Mesendoderm (in vitro differentiated cells): ENCODE measurements around the gene FIGN.
A peak's percentile ranks its signal among the peaks of the same experiment; 100 is the strongest.

Experiments used
- DNase-seq: peaks from one replicate; pipeline ENCODE4 v3.0.0; 2013
- H2AK5ac ChIP-seq: 2 replicates; pipeline ENCODE4 v1.6.1; 2013; ENCODE audit warnings: low read length, inconsistent platforms
- H2BK120ac ChIP-seq: 2 replicates; pipeline ENCODE4 v1.6.1; 2013; ENCODE audit warnings: low read depth, mild to moderate bottlenecking, low read length, moderate library complexity, mixed read lengths
- H2BK15ac ChIP-seq: replicated peaks from 2 replicates; pipeline ENCODE4 v1.6.1; 2013; ENCODE audit warnings: low read depth, mild to moderate bottlenecking, moderate library complexity
- H2BK5ac ChIP-seq: 2 replicates; pipeline ENCODE4 v1.6.1; 2013; ENCODE audit warnings: low read length, inconsistent platforms
- H3K18ac ChIP-seq: 2 replicates; pipeline ENCODE4 v1.6.1; 2013; ENCODE audit warnings: mild to moderate bottlenecking, low read length, mixed read lengths
- H3K23ac ChIP-seq: one replicate; pipeline ENCODE4 v1.6.1; 2013; ENCODE audit warnings: low read length
- H3K27ac ChIP-seq: 2 replicates; pipeline ENCODE4 v1.5.1; 2013; ENCODE audit warnings: low read depth, mild to moderate bottlenecking, inconsistent platforms, low read length, moderate library complexity
- H3K27me3 ChIP-seq: 2 replicates; pipeline ENCODE4 v1.6.1; 2013; ENCODE audit warnings: low read length, control low read depth, mild to moderate bottlenecking, inconsistent platforms; ENCODE audit not compliant: insufficient read depth, poor library complexity
- H3K36me3 ChIP-seq: 2 replicates; pipeline ENCODE4 v1.6.1; 2013; ENCODE audit warnings: low read length, inconsistent platforms; ENCODE audit not compliant: control insufficient read depth, insufficient read depth
- H3K4ac ChIP-seq: one replicate; pipeline ENCODE4 v1.6.1; 2013; ENCODE audit warnings: low read depth, mild to moderate bottlenecking, low read length, moderate library complexity
- H3K4me1 ChIP-seq: 2 replicates; pipeline ENCODE4 v1.6.1; 2013; ENCODE audit warnings: low read depth, low read length, inconsistent platforms; ENCODE audit not compliant: control insufficient read depth
- H3K4me2 ChIP-seq: 2 replicates; pipeline ENCODE4 v1.6.1; 2013; ENCODE audit warnings: low read length
- H3K4me3 ChIP-seq: 2 replicates; pipeline ENCODE4 v1.5.1; 2013; ENCODE audit warnings: mild to moderate bottlenecking, low read length
- H3K56ac ChIP-seq: one replicate; pipeline ENCODE4 v1.6.1; 2013; ENCODE audit warnings: low read length
- H3K79me1 ChIP-seq: 2 replicates; pipeline ENCODE4 v1.6.1; 2013; ENCODE audit warnings: low read length, inconsistent platforms
- H3K79me2 ChIP-seq: 2 replicates; pipeline ENCODE4 v1.6.1; 2013; ENCODE audit warnings: mild to moderate bottlenecking, low read length; ENCODE audit not compliant: control insufficient read depth, insufficient read depth
- H3K9ac ChIP-seq: 2 replicates; pipeline ENCODE4 v1.6.1; 2013; ENCODE audit warnings: low read length, inconsistent platforms
- H4K5ac ChIP-seq: one replicate; pipeline ENCODE4 v1.6.1; 2013; ENCODE audit warnings: low read length
- H4K8ac ChIP-seq: one replicate; pipeline ENCODE4 v1.6.1; 2013; ENCODE audit warnings: low read depth, mild to moderate bottlenecking, control low read depth, low read length, moderate library complexity
- WGBS: extraction: QIAGEN DNeasy Blood & Tissue Kit; methylation state at CpG from one replicate; pipeline ENCODE4 v1.1.7; 2013; ENCODE audit warnings: low lambda C conversion rate, missing lambda C conversion rate; ENCODE audit not compliant: insufficient coverage; ENCODE audit errors: extremely low coverage; 5-methylcytosine and 5-hydroxymethylcytosine counted together

The FIGN gene

GRCh38 chr2:163563336-163563735 lies 172.5 kb downstream of the FIGN start:
- DNase-seq, result no peak
- no CpG with 5 or more reads among the region's 3 CpGs for WGBS
- no peak overlapping the region for H3K56ac ChIP-seq

GRCh38 chr2:163558251-163559021 lies 177.4 kb downstream of the FIGN start:
- H3K9ac ChIP-seq, result no peak overlapping the region
- no peak overlapping the region for H3K27ac ChIP-seq
- no peaks in the 10 kb centered on the region for H3K79me1 ChIP-seq
- no peak overlapping the region for H3K18ac ChIP-seq
- H3K56ac ChIP-seq, result no peak overlapping the region
- WGBS, result no CpG with 5 or more reads among the region's 8 CpGs
- no peak overlapping the region for H2BK15ac ChIP-seq
- H3K4me1 ChIP-seq, result no peaks in the 10 kb centered on the region
- no peak overlapping the region for H4K5ac ChIP-seq
- H3K79me2 ChIP-seq, result no peaks in the 10 kb centered on the region
- H3K36me3 ChIP-seq, result no peaks in the 10 kb centered on the region
- no peak overlapping the region for H2BK5ac ChIP-seq
- no peak overlapping the region for H2AK5ac ChIP-seq
- H3K4me3 ChIP-seq, result no peak overlapping the region
- H3K4ac ChIP-seq, result no peak overlapping the region
- peak; percentile 19 for DNase-seq
- no peak overlapping the region for H3K4me2 ChIP-seq
- no peaks in the 10 kb centered on the region for H3K27me3 ChIP-seq
- no peak overlapping the region for H4K8ac ChIP-seq
- H3K23ac ChIP-seq, result no peak overlapping the region
- H2BK120ac ChIP-seq, result no peak overlapping the region

More at GRCh38 chr2:163563336-163563735, 172.5 kb downstream of the FIGN start:
- no peak overlapping the region for H3K4me3 ChIP-seq
- no peak overlapping the region for H3K4ac ChIP-seq
- no peak overlapping the region for H4K8ac ChIP-seq
- H3K4me1 ChIP-seq, result no peaks in the 10 kb centered on the region
- H3K36me3 ChIP-seq, result no peaks in the 10 kb centered on the region
- no peak overlapping the region for H2BK15ac ChIP-seq
- no peak overlapping the region for H3K9ac ChIP-seq
- H4K5ac ChIP-seq, result no peak overlapping the region
- no peaks in the 10 kb centered on the region for H3K79me1 ChIP-seq
- no peak overlapping the region for H3K4me2 ChIP-seq
- H2BK120ac ChIP-seq, result no peak overlapping the region
- no peaks in the 10 kb centered on the region for H3K79me2 ChIP-seq
- H3K27me3 ChIP-seq, result no peaks in the 10 kb centered on the region
- H3K27ac ChIP-seq, result no peak overlapping the region
- no peak overlapping the region for H2BK5ac ChIP-seq
- no peak overlapping the region for H3K18ac ChIP-seq
- no peak overlapping the region for H3K23ac ChIP-seq
- H2AK5ac ChIP-seq, result no peak overlapping the region

- no peak overlapping the region for H2BK5ac ChIP-seq
- no peak for DNase-seq
- no peak overlapping the region for H4K8ac ChIP-seq
- no peak overlapping the region for H4K5ac ChIP-seq
- H3K4me3 ChIP-seq, result no peak overlapping the region
- H3K4me2 ChIP-seq, result no peak overlapping the region
- H3K36me3 ChIP-seq, result no peaks in the 10 kb centered on the region
- H2BK15ac ChIP-seq, result no peak overlapping the region
- H3K18ac ChIP-seq, result no peak overlapping the region
- H3K56ac ChIP-seq, result no peak overlapping the region
- H3K23ac ChIP-seq, result no peak overlapping the region
- H3K79me2 ChIP-seq, result no peaks in the 10 kb centered on the region
- H3K4ac ChIP-seq, result no peak overlapping the region
- H3K4me1 ChIP-seq, result no peaks in the 10 kb centered on the region
- H3K27ac ChIP-seq, result no peak overlapping the region
- H3K27me3 ChIP-seq, result no peaks in the 10 kb centered on the region
- no peaks in the 10 kb centered on the region for H3K79me1 ChIP-seq
- WGBS, result no CpG with 5 or more reads among the region's 2 CpGs
- no peak overlapping the region for H3K9ac ChIP-seq
- H2AK5ac ChIP-seq, result no peak overlapping the region
- no peak overlapping the region for H2BK120ac ChIP-seq
Observed at GRCh38 chr2:163556511-163556910, 179.3 kb downstream of the FIGN start.

- Histone ChIP-seq H3K18ac (no peak overlapping the region), H2AK5ac (no peak overlapping the region), H3K9ac (no peak overlapping the region), H3K27me3 (no peaks in the 10 kb centered on the region), H2BK5ac (no peak overlapping the region), H3K4me2 (no peak overlapping the region), H3K4ac (no peak overlapping the region), H3K56ac (no peak overlapping the region), H3K4me3 (no peak overlapping the region), H3K79me2 (no peaks in the 10 kb centered on the region), H3K27ac (no peak overlapping the region), H3K79me1 (no peaks in the 10 kb centered on the region), H3K36me3 (no peaks in the 10 kb centered on the region), H2BK120ac (no peak overlapping the region), H3K4me1 (no peaks in the 10 kb centered on the region), H3K23ac (no peak overlapping the region), H2BK15ac (no peak overlapping the region), H4K5ac (no peak overlapping the region), H4K8ac (no peak overlapping the region)
- no CpG with 5 or more reads among the region's 3 CpGs for WGBS
- DNase-seq, result no peak
Observed at GRCh38 chr2:163554864-163555263, 180.9 kb downstream of the FIGN start.

DNA sequence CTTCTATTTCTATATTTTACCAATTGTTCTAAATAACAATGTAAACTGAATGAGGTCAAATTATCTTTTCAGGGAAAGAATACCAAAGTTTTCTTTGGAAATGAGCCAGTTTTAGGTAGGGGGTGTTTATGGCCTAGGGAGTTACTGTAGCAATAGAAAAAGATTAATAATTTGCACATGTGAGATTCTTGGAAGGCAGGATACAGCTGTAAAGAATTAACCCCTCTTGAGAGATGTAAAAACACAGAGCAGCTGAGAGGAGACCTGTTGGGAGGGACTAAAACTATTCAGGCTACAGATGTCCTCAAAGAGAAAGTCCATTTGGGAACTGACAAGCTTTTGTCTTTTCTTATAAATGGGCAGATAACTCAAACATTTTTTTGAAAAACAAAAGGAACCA lies 182.2 kb downstream of the FIGN start:
- Histone ChIP-seq H3K27me3 (no peaks in the 10 kb centered on the region), H2AK5ac (no peak overlapping the region), H2BK5ac (no peak overlapping the region), H4K5ac (no peak overlapping the region), H4K8ac (no peak overlapping the region), H3K4me2 (no peak overlapping the region), H3K36me3 (no peaks in the 10 kb centered on the region), H3K4ac (no peak overlapping the region), H3K23ac (no peak overlapping the region), H3K27ac (no peak overlapping the region), H2BK15ac (no peak overlapping the region), H3K9ac (no peak overlapping the region), H3K56ac (no peak overlapping the region), H3K79me2 (no peaks in the 10 kb centered on the region), H3K18ac (no peak overlapping the region), H2BK120ac (no peak overlapping the region), H3K79me1 (no peaks in the 10 kb centered on the region), H3K4me3 (no peak overlapping the region), H3K4me1 (no peaks in the 10 kb centered on the region)
- no peak for DNase-seq

- no peak overlapping the region for H3K23ac ChIP-seq
- H3K56ac ChIP-seq, result no peak overlapping the region
- H3K4ac ChIP-seq, result no peak overlapping the region
- no peak for DNase-seq
- H3K79me1 ChIP-seq, result no peaks in the 10 kb centered on the region
- no peak overlapping the region for H4K8ac ChIP-seq
- no peak overlapping the region for H3K4me3 ChIP-seq
- no peak overlapping the region for H2BK15ac ChIP-seq
- WGBS, result no CpG with 5 or more reads among the region's 2 CpGs
- H2BK5ac ChIP-seq, result no peak overlapping the region
- no peaks in the 10 kb centered on the region for H3K27me3 ChIP-seq
- H3K27ac ChIP-seq, result no peak overlapping the region
- H3K36me3 ChIP-seq, result no peaks in the 10 kb centered on the region
- H2AK5ac ChIP-seq, result no peak overlapping the region
- no peak overlapping the region for H3K9ac ChIP-seq
- H3K4me1 ChIP-seq, result no peaks in the 10 kb centered on the region
- no peak overlapping the region for H3K4me2 ChIP-seq
- H3K79me2 ChIP-seq, result no peaks in the 10 kb centered on the region
- H3K18ac ChIP-seq, result no peak overlapping the region
- no peak overlapping the region for H4K5ac ChIP-seq
- no peak overlapping the region for H2BK120ac ChIP-seq
Observed at GRCh38 chr2:163552758-163553157, 183.1 kb downstream of the FIGN start.
